Umbilical cord (tissue), 2 donors: Measurements from ENCODE around the gene NAA15. TPM values are rescaled to one million over a fixed set of nuclear protein-coding genes. Genes with fewer than 3 reads are reported as not detected.
"Not testable (repeated sequence)": the region's sequence is repeated elsewhere in the genome, so short reads cannot be mapped to it uniquely, and the experiment has no call there.

Source experiments
- DNase-seq: peaks from one replicate; pipeline ENCODE4 v3.0.0-alpha.2; 2015; ENCODE audit warnings: low spot score
- total RNA-seq: library from RNA; depleted of rRNA; stranded (reverse); fragments of >200 nt; gene quantifications from one replicate; pipeline ENCODE4 v1.2.3, GENCODE V29; 2014; ENCODE audit warnings: low replicate concordance; ENCODE audit not compliant: insufficient read depth

Gene NAA15
- total RNA-seq, 1 donor from 2014 or later = 20.5 TPM

DNA sequence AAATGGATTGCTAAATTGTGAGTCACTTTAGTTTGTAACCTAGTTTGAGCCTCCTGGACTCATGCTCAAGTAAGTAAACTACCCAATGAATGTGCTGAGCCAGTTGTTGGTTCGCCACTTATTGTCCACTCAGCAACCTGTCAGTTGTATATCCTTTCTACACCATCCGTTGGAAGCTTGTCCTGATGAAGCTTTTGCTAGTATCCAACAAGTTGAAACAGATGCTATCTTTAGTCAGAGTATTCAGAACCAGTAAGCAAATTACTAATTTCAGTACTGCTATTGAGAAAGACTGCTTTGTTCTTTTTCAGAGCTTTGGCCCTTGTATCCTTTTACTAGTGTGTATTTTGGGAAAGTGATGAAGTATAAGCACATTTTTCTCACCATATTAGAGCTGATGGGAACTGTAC lies 4.3 kb upstream of the NAA15 start:
- DNase-seq = no peak

DNA sequence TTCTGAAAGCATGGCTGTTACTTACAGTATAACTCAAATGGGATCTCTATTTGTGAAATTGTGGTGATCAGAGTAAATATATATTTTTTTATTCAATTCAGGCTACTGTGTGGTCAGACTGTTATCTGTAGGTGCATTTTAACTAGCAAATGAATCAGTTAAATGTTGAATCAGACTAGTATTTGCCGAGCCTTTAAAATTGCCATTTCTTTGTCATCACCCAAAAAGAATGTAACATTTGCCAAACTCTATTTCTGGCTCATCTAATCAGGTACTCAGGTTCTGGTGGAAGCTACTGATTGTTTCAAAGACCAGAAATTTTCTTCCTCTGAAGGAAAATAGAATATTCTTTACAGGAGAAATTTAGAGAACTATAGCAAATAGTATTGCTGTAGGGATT lies 1.8 kb upstream of the NAA15 start:
- DNase-seq = no peak

DNA sequence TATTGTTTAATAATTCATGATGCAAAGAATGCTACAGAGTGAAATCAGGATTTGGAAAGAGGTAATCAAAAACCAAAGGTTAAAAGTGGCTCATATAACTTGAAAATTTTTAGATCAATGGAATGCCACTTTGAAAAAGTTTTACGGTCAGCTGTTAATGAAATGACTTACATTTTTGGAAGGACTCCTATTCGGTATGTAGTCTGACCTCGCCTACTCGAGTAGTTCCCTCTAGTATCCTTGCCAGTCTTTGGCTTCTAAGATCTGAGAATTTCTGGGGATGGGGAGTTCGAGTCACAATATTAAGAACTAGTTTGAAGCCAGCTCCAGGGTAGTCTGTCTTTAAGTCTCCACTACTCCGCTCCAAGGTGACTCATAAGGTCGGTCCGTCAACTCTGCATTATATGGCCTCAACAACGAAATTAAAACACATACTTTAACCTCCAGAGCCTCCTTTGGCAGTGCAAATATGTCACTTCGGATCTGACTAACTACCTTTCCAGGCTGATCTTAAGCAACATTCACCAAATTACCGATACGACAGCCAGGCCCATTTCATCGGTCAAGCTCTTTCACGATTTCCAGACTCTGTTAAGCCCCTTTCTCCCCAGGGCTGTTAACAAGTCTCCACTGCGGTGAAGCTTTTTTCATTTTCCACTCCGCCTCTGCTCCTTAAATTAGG lies 733 bp upstream of the NAA15 start:
- peak; percentile 63 for DNase-seq

DNA sequence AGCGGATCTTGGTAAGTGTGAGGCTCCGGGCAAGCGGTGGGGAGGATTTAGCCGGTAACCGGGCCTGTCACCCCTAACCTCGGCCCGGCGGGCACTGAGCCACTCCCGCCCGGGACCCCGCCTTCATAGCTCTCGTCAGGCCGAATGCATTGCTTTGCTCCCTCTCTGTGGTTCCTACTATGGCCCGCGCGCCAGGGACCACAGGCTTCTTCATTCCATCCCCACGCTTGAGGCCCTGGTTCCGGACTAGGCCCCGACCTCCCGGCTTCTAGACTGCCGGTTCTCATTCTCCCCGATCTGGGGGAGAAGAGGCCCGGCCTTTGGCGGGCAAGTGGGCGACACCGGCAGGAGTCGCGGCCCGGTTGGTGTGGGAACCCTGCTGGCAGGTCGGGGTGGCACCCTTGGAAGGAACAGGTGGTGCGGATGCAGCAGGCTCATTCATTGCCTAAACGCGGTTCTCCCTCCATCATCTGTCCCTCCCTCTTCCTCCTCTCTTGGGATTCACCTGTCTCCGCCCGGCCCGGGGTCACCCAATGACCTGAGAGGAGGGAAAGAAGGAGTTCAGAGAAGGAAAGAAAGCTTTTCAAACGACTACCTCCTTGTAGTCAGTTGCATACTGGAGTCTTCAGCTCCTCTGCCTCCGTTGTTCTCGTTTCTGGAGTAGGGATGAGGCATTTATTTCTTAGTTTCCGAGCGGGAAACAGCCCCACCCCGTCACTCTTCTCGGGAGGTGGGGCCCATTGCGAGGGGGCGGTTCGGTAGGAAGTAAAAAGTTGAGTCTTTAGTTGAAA lies 711 bp downstream of the NAA15 start, which contains the start of gene NDUFC1:
NDUFC1 (minus strand) TSS at position 657 of the 791 bp plus-strand sequence. CDS start 6,679 bp downstream, outside the sequence.
- DNase-seq = peak; percentile 73

DNA sequence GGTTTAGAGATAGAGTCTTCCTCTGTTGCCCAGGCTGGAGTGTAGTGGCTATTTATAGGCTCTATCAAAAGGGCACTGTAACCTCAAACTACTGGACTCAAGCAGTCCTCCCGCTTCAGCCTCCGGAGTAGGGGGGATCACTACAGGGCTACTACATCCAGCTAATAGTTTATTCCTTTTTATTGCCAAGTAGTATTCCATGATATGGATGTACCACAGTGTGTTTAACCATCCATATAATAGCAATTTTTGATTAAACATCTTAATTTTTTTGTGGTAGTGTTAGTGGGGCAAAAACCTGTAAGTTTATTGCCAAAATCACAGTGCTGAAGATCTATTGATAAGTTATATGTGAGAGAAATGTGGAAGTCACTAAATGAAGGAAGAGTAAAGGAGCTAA lies 3.6 kb downstream of the NAA15 start:
- DNase-seq = no peak

DNA sequence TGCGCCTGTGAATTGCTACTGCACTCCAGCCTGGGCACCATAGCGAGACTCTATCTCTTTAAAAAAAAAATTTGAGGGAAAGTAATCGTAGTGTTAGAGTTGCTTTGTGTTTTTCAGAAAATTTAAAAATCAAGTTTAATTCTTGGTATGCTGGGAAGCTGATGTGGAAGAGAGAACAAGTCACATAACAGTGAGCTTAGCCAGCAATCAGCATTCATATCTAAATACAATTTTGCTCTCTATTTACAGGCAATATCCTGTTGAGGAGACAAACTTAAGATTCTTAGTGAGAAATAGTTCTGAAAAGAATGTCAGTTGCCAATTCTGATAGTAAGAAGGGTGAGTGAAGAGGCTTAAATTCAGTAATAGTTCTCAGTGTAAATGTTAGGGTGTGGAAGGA lies 10.6 kb downstream of the NAA15 start:
- DNase-seq = no peak

DNA sequence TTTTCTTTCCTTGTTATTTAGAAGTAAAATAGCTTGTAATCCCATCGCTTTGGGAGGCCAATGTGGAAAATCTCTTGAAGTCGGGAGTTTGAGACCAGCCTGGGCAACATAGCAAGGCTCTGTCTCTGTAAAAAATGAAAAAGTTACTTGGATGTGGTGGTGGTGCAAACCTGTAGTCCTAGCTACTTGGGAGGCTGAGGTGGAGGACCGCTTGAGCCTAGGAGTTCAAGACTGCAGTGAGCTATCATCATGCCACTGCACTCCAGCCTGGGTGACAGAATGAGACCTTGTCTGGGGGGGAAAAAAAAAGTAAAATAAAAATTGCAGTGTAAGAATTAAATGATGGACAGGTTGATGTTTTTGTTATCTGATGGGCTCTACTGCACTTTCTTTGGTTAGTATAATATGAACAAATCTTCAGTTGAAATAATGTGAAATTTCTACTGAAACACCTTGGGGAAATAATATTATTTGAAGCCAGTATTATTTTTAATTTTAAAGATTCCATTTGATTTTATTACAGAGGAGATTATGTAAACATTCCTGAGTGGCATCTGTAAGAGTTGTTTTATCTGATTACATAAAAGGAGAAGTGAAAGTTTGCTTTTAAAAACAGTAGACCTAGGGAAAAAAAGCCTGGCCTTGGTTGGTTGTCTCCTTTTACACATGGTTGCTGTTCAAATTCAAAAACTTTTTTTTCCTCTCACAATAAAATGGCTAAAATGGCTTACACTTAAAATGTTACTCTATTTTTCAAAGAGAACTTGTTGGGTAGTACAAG lies 11.4 kb downstream of the NAA15 start:
- no peak for DNase-seq

DNA sequence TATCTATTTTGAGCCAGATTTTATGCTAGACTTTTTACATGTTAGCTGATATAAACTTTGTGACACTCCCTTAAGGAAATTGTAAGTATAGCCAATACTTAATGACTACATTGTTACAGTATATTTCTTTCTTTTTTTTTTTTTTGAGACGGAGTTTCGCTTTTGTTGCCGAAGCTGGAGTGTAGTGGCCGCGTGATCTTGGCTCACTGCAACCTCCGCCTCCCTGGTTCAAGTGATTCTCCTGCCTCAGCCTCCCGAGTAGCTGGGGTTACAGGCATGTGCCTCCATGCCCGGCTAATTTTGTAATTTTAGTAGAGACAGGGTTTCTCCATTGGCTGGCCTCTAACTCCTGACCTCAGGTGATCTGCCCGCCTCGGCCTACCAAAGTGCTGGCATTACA lies 12.1 kb downstream of the NAA15 start:
- DNase-seq = not testable (repeated sequence)

DNA sequence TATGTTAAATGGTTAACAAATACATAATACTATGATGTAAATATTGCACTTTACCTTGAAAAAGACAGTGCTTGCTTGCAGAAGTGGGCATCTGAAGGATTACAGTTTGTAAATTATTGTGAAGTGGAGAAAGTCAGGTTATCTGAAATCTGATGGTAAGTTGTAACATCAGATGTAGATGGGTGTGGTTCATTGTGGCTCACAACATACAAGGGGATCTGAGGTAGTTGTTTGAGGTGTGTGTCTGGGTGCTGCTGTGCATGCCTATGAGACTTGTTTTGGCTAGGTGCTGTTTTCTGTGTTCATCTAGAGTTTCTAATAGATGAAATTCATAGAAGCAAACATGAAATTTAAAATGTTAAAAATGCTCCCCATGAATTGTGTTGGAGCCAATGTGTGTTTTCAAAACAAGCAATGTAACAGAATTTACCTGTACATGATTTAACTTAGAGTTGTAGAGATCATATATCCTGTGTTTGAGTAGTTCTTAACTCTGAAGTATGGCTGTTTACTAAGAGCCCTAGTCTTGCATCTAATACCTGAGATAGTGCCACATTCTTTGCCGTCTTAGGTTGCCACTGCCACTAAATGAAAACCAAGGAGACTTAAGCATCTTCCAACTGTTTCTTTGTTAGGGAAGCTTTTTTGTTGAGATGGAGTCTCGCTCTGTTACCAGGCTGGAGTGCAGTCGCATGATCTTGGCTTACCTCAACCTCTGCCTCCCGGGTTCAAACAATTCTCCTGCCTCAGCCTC lies 12.9 kb downstream of the NAA15 start:
- no peak for DNase-seq

DNA sequence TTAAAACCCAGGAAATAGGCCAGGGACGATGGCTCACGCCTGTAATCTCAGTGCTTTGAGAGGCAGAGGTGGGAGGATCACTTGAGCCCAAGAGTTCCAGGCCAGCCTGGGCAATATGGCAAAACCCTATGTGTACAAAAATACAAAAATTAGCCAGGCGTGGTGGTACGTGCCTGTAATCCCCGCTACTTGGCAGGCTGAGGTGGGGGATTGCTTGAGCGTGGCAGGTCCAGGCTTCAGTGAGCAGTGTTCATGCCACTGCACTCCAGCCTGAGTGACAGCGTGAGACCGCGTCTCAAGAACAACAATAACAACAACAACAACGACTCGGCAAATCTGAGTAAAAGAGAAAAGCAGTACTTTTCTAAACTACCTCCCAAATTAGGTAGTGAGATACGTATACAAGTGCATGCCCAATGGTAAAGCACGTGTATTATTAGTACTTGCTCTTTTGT lies 13.9 kb downstream of the NAA15 start:
- DNase-seq = no peak

DNA sequence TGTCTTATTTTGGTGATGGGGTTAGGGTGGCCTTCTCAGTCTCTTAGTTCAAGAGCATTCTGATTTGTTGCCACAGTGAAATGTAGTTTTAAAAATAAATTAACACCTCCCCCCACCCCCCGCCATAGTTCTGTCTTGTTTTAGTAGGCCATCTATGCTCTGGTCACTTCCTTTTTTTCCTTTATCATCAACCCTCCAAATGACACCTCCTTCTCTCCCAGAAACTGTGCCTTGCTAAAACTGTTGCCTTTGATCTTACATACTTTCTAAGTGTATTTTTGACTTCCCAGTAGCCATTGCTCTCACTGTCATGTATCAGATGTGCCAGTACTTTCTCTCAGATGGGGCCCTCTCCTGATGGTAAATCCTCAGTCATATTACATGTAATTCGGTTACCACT lies 15.4 kb downstream of the NAA15 start:
- no peak for DNase-seq

DNA sequence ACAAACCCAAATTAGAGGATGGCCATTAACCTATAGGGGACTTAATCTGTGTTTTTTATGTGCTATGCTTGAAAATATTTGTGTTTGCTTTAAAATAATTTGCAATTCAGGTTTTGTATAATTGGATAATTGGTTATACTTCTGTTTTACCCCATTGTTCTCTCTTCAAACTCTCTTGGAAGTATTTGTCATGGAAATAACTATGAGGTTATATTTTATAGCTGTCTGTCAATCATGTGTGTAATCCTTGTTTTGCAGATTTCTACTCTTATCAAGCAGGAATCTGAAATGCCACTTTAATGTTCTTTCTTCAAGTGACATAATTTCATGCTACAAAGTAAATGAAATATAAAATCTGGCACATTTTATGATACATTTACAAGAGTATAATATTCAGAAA lies 16.3 kb downstream of the NAA15 start:
- DNase-seq = no peak

DNA sequence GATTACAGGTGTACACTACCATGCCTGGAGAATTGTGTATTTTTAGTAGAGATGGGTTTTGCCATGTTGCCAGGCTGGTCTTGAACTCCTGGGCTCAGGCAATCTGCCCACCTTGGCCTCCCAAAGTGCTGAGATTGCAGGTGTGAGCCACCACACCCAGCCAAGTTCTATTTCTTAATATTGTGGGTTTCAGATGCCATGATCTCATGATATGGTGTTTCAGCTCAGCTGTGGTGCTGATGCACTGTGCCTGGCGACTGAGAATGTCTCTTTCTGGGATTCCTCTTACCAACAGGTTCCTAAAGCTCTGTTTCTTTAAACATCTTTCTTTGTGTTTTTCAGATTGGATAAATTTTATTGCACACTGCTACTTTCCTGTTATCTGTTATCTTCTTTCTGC lies 18.3 kb downstream of the NAA15 start:
- no peak for DNase-seq

DNA sequence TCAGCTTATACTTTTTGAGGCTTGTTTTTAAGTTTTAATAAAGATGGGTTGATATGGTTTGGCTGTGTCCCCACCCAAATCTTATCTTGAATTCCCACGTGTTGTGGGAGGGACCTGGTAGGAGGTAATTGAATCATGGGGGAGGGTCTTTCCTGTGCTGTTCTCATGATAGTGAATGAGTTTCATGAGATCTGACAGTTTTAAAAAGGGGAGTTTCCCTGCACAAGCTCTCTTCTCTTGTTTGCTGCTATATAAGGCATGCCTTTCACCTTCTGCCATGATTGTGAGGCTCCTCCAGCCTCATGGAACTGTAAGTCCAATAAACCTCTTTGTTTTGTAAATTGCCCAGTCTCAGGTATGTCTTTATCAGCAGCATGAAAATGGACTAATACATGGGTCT lies 20.8 kb downstream of the NAA15 start:
- not testable (repeated sequence) for DNase-seq

DNA sequence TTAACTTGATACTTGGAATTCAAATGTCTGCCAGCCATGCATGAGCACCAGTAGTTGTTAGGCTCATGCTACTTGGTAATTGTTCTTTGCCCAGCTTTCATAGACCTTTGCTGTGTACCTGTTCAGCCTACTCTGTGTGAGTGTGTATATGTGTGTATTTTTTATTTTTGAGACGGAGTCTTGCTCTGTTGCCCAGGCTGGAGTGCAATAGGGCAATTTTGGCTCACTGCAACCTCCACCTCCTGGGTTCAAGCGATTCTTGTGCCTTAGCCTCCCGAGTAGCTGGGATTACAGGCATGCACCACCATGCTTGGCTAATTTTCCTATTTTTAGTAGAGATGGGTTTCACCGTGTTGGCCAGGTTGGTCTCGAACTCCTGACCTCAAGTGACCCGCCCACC lies 21.2 kb downstream of the NAA15 start:
- not testable (repeated sequence) for DNase-seq

DNA sequence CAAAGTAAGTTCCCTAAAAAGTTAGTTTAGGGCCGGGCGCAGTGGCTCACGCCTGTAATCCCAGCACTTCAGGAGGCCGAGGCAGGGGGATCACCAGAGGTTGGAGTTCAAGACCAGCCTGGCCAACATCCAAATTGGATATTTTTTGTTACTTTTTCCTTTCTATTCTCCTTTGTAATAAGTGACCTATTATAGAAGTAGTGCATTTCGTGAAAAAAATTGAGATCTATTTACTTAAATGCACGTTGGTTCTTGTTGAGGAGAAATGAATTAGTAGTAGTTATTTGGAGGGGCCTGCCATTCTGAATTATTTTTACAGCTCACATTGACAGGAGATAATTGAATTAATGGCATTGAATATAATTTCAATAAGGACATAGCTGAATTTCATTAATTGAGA lies 23.3 kb downstream of the NAA15 start:
- DNase-seq = no peak

DNA sequence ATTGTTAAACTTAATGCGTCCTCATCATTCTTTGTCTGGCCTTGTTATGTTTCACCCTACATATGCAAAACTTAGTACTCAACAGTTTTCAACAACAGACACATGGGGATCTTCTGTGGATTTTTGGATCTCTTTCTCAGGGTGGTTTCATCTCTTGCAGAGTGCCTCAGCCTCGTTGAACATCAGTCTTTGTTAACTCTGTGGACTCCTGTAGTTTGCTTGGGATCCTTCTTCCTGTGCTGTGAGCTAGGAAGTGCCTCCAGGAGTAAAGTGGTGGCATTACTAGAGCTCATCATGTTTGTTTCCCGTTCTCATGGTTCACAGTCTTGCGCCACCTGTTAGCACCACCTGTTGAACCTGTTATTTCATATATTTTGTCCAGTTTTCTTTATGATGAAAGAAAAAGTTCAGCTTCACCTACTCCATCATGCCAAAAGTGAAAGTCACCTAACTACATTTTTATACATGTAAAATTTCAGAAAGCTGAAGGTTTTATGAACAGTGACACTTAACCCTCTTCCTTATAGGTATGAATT lies 28.4 kb downstream of the NAA15 start:
- no peak for DNase-seq

DNA sequence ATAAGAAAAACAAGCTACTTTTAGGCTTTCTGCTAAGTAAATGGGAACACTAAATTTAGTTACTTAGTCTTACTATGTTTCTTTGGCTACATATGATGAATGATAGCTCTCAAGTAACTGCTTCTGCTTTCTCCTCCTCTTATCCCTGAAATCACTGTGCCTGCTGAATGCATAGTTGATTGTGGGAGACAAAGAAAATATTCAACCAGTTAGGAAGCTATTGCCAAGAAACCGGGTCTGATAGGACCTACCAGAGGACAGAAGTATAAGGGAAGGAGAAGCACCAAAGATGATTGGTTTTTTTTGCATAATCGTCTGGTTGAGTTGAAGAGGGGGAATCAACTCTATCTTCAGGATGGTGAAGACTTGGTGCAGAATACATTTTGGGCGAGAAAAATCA lies 29.0 kb downstream of the NAA15 start:
- DNase-seq = no peak

DNA sequence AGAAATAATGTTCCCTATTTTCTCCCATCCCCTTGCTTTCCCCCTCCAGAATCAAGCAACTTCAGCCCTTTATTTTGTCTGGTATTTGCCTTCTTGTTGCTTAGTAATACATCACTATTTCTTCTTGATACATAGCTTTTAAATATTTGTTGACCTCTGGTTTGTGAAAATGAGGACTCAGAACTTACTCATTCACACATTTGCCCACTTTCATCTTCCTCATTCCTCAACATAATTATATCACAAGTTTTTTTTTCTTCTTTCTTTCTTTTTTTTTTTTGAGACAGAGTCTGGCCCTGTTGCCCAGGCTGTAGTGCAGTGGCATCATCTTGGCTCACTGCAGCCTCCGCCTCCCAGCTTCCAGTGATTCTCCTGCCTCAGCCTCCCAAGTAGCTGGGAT lies 29.9 kb downstream of the NAA15 start:
- DNase-seq = no peak

DNA sequence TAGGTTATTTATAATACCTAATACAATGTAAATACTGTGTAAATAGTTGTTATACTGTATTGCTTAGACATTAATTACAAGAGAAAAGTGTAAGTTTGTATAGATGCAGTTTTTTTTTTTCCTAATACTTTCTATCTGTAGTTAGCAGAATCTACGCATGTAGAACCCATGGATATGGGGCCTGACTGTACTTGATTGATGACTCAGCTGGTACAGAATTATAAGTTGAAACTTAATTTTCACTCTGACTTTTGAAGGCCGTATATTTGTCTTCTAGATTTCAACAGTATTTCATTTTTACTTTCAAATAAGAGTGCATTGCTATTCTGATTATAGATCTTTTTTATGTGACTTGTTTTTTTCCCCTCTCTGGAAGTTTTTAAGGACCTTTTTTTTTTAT lies 31.7 kb downstream of the NAA15 start:
- no peak for DNase-seq

DNA sequence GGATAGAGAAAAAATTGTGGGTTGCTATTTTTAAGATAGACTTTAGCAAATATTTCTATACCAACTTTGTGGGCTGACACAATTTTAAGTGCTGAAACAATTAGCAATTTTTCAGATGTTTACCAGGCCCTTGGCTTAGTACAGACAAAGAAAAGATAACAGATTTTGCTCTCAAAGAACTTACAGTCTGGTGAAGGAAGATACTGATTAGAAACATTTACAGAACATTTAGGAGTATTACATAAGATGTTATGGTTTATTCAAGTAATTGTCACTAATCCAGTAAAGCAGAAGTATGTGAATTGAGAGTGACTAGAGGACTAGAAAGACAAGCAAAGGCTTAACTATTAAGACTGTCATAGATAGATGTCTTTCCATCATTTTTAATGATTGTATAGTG lies 36.3 kb downstream of the NAA15 start:
- DNase-seq = no peak
